ENCODE data around the gene EGFR.

The EGFR gene

DNA sequence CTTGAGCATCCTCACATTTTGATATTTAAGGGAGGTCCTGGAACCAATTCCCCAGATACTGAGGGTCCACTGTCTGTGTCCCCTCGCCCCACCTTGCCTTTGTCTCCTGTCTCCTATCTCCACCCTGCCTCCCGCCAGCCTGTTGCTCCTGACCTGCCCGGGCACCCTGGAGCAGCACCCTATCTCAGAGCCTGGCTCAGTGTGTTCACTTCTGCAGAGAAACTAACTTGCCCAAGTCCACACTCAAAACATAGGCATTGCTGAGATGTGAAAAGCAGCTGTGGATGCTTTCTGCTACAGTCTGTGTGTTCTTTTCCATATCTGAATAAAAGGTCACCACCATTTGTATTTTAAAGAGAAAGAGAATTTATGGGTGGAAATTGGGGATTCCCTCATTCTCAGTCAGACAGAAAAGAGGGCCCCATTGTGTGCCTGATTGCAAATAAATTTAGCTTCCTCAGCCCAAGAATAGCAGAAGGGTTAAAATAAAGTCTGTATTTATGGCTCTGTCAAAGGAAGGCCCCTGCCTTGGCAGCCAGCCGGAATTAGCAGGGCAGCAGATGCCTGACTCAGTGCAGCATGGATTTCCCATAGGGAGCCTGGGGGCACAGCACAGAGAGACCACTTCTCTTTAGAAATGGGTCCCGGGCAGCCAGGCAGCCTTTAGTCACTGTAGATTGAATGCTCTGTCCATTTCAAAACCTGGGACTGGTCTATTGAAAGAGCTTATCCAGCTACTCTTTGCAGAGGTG lies 161.3 kb downstream of the EGFR start:
- H3K36me3 ChIP-seq (ENCODE audit: insufficient read depth, low read length), result no peaks in the 10 kb centered on the region
- H3K4me3 ChIP-seq (ENCODE audit: low read depth in 1 of 2, low read length in 2 of 2), result no peak overlapping the region
- H3K4me2 ChIP-seq (ENCODE audit: insufficient read depth, low read length), result no peak overlapping the region
- no peaks in the 10 kb centered on the region for H4K20me1 ChIP-seq (ENCODE audit: insufficient read depth, low read length)
- no peaks in the 10 kb centered on the region for H3K79me2 ChIP-seq (ENCODE audit: insufficient read depth, low read length)
- ATAC-seq (ENCODE audit: insufficient read depth, low read depth), result no peak
- no peaks in the 10 kb centered on the region for H3K9me3 ChIP-seq (ENCODE audit: insufficient read depth, low read length, severe bottlenecking)
- no peak overlapping the region for H2AFZ ChIP-seq (ENCODE audit: low read depth, low read length)
- no peaks in the 10 kb centered on the region for H3K27me3 ChIP-seq (ENCODE audit: insufficient read depth, low read length, poor library complexity)
- DNase-seq, result no peak
- TF ChIP-seq, protein P1, sequence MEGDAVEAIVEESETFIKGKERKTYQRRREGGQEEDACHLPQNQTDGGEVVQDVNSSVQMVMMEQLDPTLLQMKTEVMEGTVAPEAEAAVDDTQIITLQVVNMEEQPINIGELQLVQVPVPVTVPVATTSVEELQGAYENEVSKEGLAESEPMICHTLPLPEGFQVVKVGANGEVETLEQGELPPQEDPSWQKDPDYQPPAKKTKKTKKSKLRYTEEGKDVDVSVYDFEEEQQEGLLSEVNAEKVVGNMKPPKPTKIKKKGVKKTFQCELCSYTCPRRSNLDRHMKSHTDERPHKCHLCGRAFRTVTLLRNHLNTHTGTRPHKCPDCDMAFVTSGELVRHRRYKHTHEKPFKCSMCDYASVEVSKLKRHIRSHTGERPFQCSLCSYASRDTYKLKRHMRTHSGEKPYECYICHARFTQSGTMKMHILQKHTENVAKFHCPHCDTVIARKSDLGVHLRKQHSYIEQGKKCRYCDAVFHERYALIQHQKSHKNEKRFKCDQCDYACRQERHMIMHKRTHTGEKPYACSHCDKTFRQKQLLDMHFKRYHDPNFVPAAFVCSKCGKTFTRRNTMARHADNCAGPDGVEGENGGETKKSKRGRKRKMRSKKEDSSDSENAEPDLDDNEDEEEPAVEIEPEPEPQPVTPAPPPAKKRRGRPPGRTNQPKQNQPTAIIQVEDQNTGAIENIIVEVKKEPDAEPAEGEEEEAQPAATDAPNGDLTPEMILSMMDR (IDR thresholded peaks at IDR 0.05; ENCODE audit: borderline replicate concordance, extremely low read depth, low read length, poor library complexity, severe bottlenecking), result no peak
- no peak for TF ChIP-seq EZH2 (IDR thresholded peaks at IDR 0.05; ENCODE audit: borderline replicate concordance, low read depth, low read length, severe bottlenecking)
- no peak overlapping the region for H3K27ac ChIP-seq (ENCODE audit: low read length)
- H3K4me1 ChIP-seq (ENCODE audit: insufficient read depth, low read length), result no peaks in the 10 kb centered on the region
- no peak overlapping the region for H3K9ac ChIP-seq (ENCODE audit: low read depth, low read length)

DNA sequence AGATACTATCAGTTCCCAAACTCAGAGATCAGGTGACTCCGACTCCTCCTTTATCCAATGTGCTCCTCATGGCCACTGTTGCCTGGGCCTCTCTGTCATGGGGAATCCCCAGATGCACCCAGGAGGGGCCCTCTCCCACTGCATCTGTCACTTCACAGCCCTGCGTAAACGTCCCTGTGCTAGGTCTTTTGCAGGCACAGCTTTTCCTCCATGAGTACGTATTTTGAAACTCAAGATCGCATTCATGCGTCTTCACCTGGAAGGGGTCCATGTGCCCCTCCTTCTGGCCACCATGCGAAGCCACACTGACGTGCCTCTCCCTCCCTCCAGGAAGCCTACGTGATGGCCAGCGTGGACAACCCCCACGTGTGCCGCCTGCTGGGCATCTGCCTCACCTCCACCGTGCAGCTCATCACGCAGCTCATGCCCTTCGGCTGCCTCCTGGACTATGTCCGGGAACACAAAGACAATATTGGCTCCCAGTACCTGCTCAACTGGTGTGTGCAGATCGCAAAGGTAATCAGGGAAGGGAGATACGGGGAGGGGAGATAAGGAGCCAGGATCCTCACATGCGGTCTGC lies 162.2 kb downstream of the EGFR start:
- H4K20me1 ChIP-seq (ENCODE audit: insufficient read depth, low read length), result no peaks in the 10 kb centered on the region
- DNase-seq, result no peak
- TF ChIP-seq EZH2 (IDR thresholded peaks at IDR 0.05; ENCODE audit: borderline replicate concordance, low read depth, low read length, severe bottlenecking), result no peak
- TF ChIP-seq, protein P1 (IDR thresholded peaks at IDR 0.05; ENCODE audit: borderline replicate concordance, extremely low read depth, low read length, poor library complexity, severe bottlenecking), result no peak
- H3K4me3 ChIP-seq (ENCODE audit: low read depth in 1 of 2, low read length in 2 of 2), result no peak overlapping the region
- H3K27me3 ChIP-seq (ENCODE audit: insufficient read depth, low read length, poor library complexity), result no peaks in the 10 kb centered on the region
- no peaks in the 10 kb centered on the region for H3K4me1 ChIP-seq (ENCODE audit: insufficient read depth, low read length)
- H2AFZ ChIP-seq (ENCODE audit: low read depth, low read length), result no peak overlapping the region
- no peaks in the 10 kb centered on the region for H3K9me3 ChIP-seq (ENCODE audit: insufficient read depth, low read length, severe bottlenecking)
- H3K79me2 ChIP-seq (ENCODE audit: insufficient read depth, low read length), result no peaks in the 10 kb centered on the region
- no peaks in the 10 kb centered on the region for H3K36me3 ChIP-seq (ENCODE audit: insufficient read depth, low read length)
- no peak overlapping the region for H3K9ac ChIP-seq (ENCODE audit: low read depth, low read length)
- H3K4me2 ChIP-seq (ENCODE audit: insufficient read depth, low read length), result no peak overlapping the region
- H3K27ac ChIP-seq (ENCODE audit: low read length), result no peak overlapping the region
- ATAC-seq (ENCODE audit: insufficient read depth, low read depth), result no peak

DNA sequence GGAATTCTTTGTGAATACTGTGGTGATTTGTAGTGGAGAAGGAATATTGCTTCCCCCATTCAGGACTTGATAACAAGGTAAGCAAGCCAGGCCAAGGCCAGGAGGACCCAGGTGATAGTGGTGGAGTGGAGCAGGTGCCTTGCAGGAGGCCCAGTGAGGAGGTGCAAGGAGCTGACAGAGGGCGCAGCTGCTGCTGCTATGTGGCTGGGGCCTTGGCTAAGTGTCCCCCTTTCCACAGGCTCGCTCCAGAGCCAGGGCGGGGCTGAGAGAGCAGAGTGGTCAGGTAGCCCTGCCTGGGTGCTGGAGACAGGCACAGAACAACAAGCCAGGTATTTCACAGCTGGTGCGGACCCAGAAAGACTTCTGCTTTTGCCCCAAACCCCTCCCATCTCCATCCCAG lies 162.9 kb downstream of the EGFR start:
- Histone ChIP-seq H3K27ac (ENCODE audit: low read length) (no peak overlapping the region), H3K4me1 (ENCODE audit: insufficient read depth, low read length) (no peaks in the 10 kb centered on the region), H3K79me2 (ENCODE audit: insufficient read depth, low read length) (no peaks in the 10 kb centered on the region), H4K20me1 (ENCODE audit: insufficient read depth, low read length) (no peaks in the 10 kb centered on the region), H3K9ac (ENCODE audit: low read depth, low read length) (no peak overlapping the region), H3K9me3 (ENCODE audit: insufficient read depth, low read length, severe bottlenecking) (no peaks in the 10 kb centered on the region), H3K4me2 (ENCODE audit: insufficient read depth, low read length) (no peak overlapping the region), H3K4me3 (ENCODE audit: low read depth in 1 of 2, low read length in 2 of 2) (no peak overlapping the region), H3K36me3 (ENCODE audit: insufficient read depth, low read length) (no peaks in the 10 kb centered on the region), H2AFZ (ENCODE audit: low read depth, low read length) (no peak overlapping the region), H3K27me3 (ENCODE audit: insufficient read depth, low read length, poor library complexity) (no peaks in the 10 kb centered on the region)
- TF ChIP-seq, protein P1 (IDR thresholded peaks at IDR 0.05; ENCODE audit: borderline replicate concordance, extremely low read depth, low read length, poor library complexity, severe bottlenecking), result no peak
- TF ChIP-seq EZH2 (IDR thresholded peaks at IDR 0.05; ENCODE audit: borderline replicate concordance, low read depth, low read length, severe bottlenecking), result no peak
- ATAC-seq (ENCODE audit: insufficient read depth, low read depth) (no peak), DNase-seq (no peak)
